Ishikawa (cell line): ENCODE measurements around the gene PDE3A.

ENCODE experiments used
- EP300 ChIP-seq: IDR thresholded peaks from 2 replicates; pipeline ENCODE4 v1.6.1; 2012; ENCODE audit warnings: borderline replicate concordance
- MAX ChIP-seq: IDR thresholded peaks from 2 replicates; pipeline ENCODE4 v1.6.1; 2012
- TCF12 ChIP-seq: IDR thresholded peaks from 2 replicates; pipeline ENCODE4 v1.6.1; 2012; ENCODE audit warnings: low read depth
- USF1 ChIP-seq: IDR thresholded peaks from 2 replicates; pipeline ENCODE4 v1.6.1; 2012
- ZBTB7A ChIP-seq: IDR thresholded peaks from 2 replicates; pipeline ENCODE4 v1.6.1; 2012; ENCODE audit warnings: low read depth

GRCh38 chr12:20527417-20528163 is 159.3 kb downstream of the PDE3A start:
- TF ChIP-seq TCF12 (no peak), EP300 (no peak), ZBTB7A (no peak), USF1 (no peak), MAX (no peak)
